NB4 (cell line): Measurements from ENCODE around the gene PGPEP1.
"Not testable (repeated sequence)": the region's sequence is repeated elsewhere in the genome, so short reads cannot be mapped to it uniquely, and the experiment has no call there.

Experiments
- DNase-seq: peaks from one replicate; pipeline ENCODE4 v3.0.0; 2010; ENCODE audit warnings: low read depth
- H3K4me3 ChIP-seq: one replicate; pipeline ENCODE4 v1.5.1; 2011; ENCODE audit warnings: mild to moderate bottlenecking, low read depth, low read length, moderate library complexity
- CTCF ChIP-seq: IDR thresholded peaks from one replicate; pipeline ENCODE4 v1.5.1; 2012; ENCODE audit warnings: low read depth, low read length
- MAX ChIP-seq: IDR thresholded peaks from 2 replicates; pipeline ENCODE4 v1.6.1; 2011; ENCODE audit warnings: low read depth, low read length
- MYC ChIP-seq: IDR thresholded peaks from 2 replicates; pipeline ENCODE4 v1.6.1; 2011; ENCODE audit warnings: low read depth, low read length
- POLR2A ChIP-seq: IDR thresholded peaks from 2 replicates; pipeline ENCODE4 v1.6.1; 2011; ENCODE audit warnings: mild to moderate bottlenecking; ENCODE audit not compliant: insufficient read length; ENCODE audit errors: extremely low read depth

Gene PGPEP1

GRCh38 chr19:18363787-18364186, 23.4 kb downstream of the PGPEP1 start:
- H3K4me3 ChIP-seq, result no peak overlapping the region
- no peak for DNase-seq
- TF ChIP-seq POLR2A (no peak), MAX (no peak), MYC (no peak), CTCF (no peak)

- not testable (repeated sequence) for H3K4me3 ChIP-seq, DNase-seq
These were observed 24.0 kb downstream of the PGPEP1 start for GRCh38 chr19:18364277-18364825.

- TF ChIP-seq POLR2A (no peak), MAX (no peak), CTCF (no peak), MYC (no peak)
- DNase-seq, result peak; percentile 73
- no peak overlapping the region for H3K4me3 ChIP-seq
These were observed 24.6 kb downstream of the PGPEP1 start for GRCh38 chr19:18364826-18365528.

GRCh38 chr19:18366021-18366435, 25.6 kb downstream of the PGPEP1 start:
- no peak overlapping the region for H3K4me3 ChIP-seq
- no peak for TF ChIP-seq MAX
- no peak for TF ChIP-seq MYC
- TF ChIP-seq POLR2A, result no peak
- no peak for TF ChIP-seq CTCF
- no peak for DNase-seq

- TF ChIP-seq MAX, result no peak
- DNase-seq, result no peak
These were observed 28.3 kb downstream of the PGPEP1 start for GRCh38 chr19:18368504-18369222.

GRCh38 chr19:18373407-18373891, 33.1 kb downstream of the PGPEP1 start:
- no peak for DNase-seq
- H3K4me3 ChIP-seq, result no peak overlapping the region
- TF ChIP-seq POLR2A (no peak), MAX (no peak), CTCF (no peak)

More at GRCh38 chr19:18368504-18369222, 28.3 kb downstream of the PGPEP1 start:
- H3K4me3 ChIP-seq, result no peak overlapping the region
